GM19023 (cell line): ENCODE data around the gene CDX1.

Experiments used
- ATAC-seq: cut with Tn5 transposase; IDR thresholded peaks from one replicate; pipeline ENCODE4 v1.9.1; 2021; ENCODE audit warnings: mild to moderate bottlenecking, moderate library complexity; ENCODE audit not compliant: unreplicated experiment

The CDX1 gene

DNA sequence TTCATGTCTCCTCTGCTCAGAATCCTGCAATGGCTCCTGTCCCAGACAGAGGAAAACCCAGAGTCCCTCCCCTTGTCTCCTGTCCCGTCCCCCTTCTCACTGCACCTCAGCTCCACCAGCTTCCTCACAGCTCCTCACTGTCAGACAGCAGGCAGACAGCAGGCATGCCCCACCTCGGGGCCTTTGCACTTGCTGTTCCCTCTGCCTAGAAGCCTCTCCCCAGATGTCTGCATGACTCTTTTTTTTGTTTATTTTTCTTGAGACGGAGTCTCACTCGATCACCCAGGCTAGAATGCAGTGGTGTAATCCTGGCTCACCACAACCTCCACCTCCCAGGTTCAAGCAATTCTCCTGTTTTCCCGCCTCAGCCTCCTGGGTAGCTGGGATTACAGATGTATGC, 14.4 kb downstream of the CDX1 start:
- ATAC-seq: no peak

DNA sequence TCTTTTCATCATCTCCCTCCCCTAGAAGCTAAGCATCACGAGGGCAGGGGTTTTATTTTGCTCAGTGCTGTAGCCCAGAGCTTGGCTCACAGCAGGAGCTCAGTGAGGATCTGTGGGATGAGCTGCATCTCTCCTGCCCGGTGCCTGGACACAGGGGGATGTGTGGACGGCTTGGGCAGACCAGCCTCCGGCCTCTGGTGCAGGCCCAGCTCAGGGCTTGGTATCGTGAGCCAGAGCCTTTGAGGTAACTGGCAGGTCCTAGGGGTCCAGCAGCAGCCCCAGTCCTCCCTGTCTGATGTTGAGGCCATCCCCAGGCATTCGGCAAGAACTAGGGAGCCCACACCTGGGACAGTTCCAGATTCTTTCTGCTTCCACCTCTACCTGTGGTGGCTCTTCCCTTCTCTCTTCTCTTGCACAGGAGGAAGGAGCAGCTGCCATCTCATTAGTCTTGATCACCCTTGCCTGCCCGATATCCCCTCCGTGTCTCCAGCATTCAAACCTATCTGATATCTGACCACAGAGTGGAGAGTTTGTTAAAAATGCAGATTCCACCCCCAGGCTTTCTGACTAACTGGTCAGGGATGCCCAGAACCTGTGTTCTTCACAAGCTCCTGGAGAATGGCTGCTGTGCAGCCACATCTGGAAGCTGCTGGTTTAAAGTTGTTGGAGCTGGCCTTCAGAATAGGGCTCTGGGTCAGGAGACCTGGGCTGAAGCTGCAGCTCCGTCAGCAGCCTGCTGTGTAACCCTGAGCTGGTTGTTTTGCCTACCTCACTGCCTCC, 15.4 kb downstream of the CDX1 start:
- no peak for ATAC-seq

DNA sequence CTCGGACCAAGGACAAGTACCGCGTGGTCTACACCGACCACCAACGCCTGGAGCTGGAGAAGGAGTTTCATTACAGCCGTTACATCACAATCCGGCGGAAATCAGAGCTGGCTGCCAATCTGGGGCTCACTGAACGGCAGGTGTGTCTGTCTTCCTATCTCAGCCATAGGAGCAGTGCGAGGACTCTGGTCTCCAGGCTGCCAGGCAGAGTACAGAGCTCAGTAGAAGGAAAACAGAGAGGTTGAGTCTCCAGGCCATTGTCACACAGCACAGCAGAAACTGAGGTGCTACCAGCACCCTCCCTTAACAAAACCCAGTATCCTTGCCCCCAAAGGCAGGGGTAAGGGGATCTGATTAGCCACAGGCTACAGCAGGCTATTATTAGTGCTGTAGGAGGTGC, 16.2 kb downstream of the CDX1 start:
- no peak for ATAC-seq

DNA sequence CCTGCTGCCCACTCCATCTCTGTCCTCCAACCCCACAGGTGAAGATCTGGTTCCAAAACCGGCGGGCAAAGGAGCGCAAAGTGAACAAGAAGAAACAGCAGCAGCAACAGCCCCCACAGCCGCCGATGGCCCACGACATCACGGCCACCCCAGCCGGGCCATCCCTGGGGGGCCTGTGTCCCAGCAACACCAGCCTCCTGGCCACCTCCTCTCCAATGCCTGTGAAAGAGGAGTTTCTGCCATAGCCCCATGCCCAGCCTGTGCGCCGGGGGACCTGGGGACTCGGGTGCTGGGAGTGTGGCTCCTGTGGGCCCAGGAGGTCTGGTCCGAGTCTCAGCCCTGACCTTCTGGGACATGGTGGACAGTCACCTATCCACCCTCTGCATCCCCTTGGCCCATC, 16.9 kb downstream of the CDX1 start:
- no peak for ATAC-seq

DNA sequence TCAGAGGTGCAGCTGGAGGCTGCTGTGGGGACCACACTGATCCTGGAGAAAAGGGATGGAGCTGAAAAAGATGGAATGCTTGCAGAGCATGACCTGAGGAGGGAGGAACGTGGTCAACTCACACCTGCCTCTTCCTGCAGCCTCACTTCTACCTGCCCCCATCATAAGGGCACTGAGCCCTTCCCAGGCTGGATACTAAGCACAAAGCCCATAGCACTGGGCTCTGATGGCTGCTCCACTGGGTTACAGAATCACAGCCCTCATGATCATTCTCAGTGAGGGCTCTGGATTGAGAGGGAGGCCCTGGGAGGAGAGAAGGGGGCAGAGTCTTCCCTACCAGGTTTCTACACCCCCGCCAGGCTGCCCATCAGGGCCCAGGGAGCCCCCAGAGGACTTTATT, 17.4 kb downstream of the CDX1 start:
- ATAC-seq: no peak

DNA sequence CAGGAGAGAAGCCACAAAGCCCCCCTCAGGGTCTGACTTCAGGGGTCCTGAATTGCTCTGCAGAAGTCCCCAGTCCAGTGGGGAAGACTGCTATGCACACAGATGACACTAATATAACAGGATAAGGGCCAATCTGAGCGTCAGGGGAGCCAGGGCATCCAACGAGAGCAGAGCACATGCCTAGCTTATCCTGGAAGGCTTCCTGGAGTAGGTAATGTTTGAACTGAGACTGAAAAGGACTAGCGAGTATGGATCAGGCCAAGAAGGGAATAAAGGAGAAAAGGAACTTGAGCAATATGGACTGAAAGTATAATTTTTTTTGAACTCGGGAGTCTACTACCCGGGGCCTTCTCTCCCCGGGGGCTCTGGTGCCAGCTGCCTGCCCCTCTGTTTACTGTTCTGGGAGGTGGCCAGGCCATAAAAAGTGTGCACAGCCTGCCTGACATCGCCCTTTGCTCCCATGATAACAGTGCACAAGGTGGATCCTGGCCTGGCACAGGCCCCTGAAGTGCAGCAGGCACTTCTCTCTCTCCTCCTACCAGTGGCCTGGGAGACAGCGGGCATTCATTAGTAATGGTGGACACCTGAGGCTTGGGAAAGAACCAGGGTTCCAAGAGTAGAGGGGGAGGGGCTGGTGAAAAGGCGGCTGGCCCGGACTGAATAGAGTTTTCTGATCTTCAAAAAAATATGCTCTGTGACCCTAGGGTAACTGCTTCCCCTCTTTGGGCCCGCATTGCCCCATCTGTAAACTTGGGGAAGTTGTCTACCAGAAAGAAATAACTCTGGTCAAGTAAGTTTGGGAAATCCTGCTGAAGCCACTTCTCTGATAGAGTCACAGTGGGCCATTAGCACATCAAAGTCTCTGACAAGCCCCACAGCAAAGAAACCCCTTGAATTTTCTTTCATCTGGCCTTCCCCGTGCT, 18.7 kb downstream of the CDX1 start:
- no peak for ATAC-seq

DNA sequence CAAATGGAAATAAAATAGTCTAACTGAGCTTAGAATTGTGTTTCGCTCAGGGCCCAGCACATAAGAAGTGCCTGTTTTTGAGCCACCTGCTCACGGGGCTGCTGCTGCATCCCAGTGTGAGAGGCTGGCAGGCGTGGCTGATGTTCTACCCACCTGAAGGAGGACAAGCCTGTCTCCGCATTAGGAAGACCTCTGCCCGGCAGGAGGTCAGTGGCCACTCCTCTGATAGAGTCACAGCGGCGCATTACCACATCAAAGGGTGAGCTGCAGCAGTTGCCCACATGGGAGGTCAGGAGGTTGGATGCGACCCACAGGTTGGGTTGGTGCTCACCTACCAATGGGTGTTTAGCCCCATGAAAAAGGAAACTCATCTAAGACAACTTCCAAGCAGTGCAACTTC, 19.6 kb downstream of the CDX1 start:
- no peak for ATAC-seq

DNA sequence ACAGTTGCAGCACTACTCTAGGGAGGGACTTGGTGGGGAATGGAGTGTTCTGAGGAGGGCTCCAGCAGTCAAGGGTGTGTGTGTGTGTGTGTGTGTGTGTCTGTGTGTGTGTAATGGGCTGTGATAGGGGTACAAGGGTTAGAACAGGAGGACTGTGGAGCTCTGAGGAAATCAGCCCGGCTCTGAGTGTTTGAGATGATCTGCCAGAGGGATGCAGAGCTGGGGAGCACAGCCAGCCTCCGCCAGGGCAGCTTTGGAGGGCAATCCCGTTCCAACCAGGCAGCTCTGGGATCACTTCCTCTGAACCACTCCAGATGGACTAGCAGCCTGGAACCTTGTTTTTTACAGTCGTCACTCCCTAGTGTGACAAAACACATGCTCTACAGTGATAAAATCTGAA, 20.3 kb downstream of the CDX1 start:
- ATAC-seq: no peak

DNA sequence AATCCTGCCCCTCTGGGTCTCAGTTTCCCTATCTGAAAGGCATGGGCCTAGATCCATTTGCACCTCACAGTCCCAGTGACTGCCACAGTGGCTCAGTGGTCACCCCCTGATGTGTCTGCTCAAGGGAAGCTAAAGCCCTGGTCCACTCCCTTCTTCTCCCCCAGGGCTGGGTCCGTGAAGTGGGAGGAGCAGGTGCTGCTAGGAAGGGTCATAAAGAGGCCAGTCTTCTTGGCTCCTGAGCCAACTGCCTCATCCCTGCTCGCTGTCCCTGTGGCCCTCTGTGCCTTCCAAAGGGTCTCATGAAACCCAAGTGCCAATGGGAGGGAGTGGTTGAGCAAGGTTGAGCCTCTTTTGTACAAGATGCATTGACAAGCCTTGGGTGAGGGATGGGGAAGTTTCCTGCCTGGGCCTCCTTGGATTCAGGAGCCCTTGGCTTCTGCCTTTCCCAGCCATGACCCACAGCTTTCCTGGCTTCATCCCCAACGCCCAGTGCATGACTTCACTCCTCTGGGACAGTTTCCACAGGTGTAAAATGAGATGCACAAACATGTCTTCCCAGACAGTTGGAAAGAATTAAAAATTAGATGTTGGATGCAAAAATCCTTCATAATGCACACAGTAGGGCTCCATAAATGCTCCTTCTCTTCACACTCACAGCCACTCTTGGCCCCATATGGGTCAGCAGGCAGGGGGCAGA, 21.7 kb downstream of the CDX1 start:
- ATAC-seq: no peak

DNA sequence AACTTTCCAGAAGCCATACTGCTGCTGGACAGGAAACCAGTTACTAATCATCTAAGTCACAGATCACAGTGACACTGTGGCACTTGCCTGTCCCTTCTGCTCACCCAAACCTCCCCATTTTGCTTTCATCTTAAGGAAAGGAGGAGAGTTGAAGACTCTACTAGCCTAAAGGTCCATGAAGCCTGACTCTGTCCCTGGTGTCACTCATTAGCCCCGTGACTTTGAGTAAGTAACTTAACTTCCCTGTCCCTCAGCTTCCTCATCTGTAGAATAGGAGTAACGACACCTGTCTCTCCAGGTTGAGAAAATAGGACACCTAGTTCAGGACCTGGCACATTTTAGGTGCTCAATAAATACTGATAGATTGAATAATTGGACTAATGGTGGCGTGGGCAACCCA, 22.7 kb downstream of the CDX1 start:
- no peak for ATAC-seq

DNA sequence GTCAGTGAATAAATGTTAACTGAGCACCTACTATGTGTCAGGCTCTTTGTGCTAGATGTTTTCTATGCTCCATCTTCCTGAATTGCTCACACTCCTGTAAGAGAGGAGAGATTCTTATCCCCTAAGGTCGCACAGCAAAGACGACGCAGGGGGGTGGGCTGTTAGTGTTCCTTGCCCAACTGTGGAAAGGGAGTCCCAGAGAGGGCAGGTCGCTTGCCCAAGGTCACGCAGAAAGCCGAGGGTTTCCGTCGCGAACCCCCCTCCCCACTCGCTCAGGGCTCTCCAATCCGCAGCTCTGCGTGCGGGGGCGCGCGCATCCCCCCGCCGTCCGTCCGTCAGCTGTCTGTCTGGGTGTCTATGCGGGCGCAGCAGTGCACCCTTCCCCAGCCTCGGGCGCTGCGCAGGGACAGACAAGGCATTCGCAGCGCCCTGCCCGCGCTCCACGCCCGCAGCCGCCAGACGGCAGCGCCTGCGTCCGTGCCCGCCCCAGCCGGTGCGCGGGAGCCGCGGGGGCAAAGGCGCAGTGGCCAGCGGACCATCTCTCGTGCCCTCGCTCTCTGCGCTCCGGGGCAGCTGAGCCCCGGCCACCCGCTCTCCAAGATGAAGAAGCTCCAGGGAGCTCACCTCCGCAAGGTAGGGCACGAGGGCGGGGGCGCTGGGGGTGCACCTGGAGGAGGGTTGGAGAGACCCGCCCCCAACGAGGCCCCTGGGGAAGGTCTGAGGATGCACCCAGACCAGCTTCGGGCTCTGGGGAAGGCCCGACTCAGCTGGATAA, 23.3 kb downstream of the CDX1 start, which contains the start of gene SLC6A7:
TSS of gene SLC6A7 (plus strand) at position 335 of the 775 bp plus-strand sequence. CDS start at position 601, 266 bp downstream.
- ATAC-seq: no peak

DNA sequence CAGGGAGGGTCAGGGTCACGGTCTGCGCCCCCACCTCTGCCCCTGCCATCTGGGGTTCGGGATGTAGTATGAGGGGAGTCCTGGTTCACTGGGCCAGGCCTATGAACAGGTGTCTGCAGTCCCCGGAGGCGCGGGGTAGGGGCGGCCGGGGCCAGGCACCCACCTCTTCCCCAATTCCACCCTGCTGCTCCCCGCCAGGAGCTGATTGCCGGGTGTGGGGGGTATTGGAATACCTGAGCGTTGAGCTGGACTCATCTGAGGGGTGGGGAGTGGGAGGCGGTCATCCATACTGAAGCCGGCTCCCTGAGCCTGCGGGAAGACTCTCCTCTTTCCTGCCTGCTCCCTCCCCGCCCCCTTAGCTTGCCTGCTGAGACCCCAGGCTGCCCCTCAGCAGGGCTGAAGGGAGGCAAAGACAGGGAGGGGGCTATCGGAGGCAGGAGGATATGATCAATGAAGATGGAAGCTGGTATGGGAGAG, 24.0 kb downstream of the CDX1 start:
- no peak for ATAC-seq

DNA sequence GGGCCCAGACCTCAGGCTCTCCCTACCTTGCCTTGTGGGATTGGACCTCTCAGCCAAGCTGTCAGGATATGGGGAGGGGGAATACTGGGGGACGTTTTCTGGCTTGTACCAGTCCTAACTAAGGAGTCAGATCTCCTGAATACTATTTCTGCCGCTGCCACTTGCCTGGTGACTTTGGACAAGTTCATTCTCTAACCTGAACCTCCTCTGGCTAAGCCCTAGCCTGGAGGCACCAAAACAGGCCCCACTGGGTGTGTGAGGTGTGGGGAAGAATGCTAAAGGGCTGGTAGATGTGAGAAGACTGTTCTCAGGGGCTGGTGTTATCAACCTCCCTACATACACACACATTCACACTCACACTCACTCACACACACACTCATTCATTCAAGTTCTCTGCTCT, 24.4 kb downstream of the CDX1 start:
- ATAC-seq: no peak

DNA sequence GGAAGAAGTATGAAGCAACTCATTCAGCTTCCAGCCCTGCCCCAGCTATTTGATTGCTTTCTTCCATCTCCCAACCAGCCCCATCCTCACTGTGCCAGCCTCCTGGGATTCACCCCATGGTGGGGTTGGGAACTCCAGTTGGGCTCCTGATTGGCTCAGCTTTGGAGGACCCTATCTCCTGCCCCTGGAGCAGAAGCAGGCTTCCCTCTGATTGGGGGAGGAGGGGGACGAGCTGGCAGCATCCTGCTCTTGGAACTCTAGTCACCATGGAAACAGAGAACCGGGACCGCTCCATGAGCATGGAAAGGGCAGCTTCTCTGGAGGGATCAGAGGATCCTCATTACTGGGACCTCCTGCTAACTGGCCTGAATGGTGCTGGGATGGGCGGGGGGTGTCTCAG, 25.9 kb downstream of the CDX1 start:
- no peak for ATAC-seq

DNA sequence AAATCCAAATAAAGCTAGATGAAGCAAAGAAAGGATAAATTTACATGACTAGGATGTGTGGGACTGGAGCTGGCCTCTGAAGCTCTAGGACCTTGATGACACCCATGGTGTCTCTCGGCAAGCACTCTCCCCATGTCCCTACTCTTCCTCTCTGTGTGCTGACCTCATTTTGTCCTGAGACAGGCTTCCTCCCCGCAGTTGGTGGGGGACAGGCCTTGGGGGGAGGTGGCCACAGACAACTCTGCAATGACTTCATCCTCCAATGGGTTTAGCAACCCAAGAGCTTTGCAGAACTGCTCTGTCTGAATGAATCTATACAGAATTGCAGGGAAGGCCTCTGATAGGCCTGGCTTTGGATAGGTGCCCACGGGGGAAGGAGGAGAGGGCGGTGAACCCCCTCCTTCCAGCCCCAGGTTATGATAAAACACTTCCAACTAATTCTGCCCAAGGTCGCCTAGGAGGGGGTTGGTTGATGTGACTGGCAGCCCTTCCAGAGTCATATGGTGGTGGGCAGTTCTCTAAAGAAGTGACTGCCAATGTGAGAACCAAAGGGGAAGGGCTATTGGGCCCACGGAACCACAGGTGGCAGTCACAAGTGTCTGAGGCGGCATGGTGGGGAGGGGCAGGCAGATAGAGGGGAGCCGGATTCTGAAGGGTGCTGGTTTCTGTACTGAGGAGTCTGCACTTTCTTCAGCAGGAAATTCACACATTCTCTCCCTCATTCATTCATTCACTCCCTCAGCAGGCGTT, 29.3 kb downstream of the CDX1 start:
- ATAC-seq: no peak

DNA sequence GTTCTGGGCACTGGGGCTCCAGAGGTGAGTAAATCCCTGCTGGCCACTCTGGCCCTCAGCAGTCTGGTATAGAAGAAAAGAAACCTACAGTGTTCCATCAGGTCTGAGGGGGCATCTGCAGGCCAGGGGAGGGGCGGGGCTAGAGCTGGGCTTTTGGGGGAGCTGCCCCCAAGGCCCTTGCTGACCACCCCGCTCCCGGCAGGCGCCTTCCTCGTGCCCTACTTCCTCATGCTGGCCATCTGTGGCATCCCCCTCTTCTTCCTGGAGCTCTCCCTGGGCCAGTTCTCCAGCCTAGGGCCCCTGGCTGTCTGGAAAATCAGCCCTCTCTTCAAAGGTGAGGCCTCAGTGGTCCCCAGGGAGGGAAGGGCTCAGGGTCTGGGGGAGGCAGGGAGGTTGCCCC, 29.9 kb downstream of the CDX1 start:
- ATAC-seq: no peak

DNA sequence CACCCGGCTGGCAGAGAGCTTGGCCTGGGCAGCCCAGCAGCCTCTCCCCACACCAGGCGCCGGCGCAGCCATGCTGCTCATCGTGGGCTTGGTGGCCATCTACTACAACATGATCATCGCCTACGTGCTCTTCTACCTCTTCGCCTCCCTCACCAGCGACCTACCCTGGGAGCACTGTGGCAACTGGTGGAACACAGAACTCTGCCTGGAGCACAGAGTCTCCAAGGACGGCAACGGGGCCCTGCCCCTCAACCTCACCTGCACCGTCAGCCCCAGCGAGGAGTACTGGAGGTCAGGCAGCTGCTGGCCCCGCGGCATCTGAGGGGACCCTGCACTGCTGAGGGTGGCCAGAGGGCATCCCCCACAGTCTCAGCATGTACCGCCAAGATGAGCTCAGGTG, 30.4 kb downstream of the CDX1 start:
- no peak for ATAC-seq

DNA sequence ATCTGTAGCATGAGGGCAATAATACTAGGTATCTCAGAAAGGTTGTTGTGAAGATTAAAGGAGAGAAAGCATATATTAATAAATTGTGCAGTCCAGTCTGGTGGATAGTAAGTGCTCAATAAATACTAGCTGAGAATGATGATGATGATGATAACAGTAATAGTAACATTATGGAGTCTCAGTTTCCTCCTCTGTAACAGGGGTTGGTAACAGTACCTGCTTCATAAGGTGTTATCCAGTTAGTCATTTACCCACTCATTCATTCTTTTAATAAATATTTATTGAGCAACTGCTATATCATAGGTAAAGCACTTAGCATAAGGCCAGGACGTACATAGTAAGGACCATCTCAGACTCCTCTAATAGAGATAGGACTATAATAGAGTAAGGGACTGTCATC, 30.9 kb downstream of the CDX1 start:
- no peak for ATAC-seq

DNA sequence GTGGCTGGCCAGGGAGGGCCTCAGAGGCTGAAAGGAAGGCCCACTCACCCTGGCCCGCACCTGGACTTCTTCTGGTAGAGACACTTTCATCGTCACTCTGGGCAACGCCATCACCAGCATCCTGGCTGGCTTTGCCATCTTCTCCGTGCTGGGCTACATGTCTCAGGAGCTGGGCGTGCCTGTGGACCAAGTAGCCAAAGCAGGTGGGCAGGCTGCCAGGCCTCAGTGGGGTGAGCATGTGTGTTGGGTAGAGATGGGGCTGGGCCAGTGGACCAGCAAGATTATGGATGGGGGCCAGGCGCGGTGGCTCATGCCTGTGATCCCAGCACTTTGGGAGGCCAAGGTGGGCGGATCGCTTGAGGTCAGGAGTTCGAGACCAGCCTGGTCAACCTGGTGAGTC, 35.9 kb downstream of the CDX1 start:
- ATAC-seq: no peak
